Hematopoietic multipotent progenitor cell treated with erythropoietin and hydrocortisone succinate and interleukin-3 and kit ligand, for 17 days (in vitro differentiated cells): Measurements from ENCODE around the gene NFX1.
"Not testable (repeated sequence)": the region's sequence is repeated elsewhere in the genome, so short reads cannot be mapped to it uniquely, and the experiment has no call there.

Experiments
- DNase-seq: peaks from one replicate; pipeline ENCODE4 v3.0.0-alpha.2; 2015; ENCODE audit warnings: low spot score

NFX1 gene

GRCh38 chr9:33310748-33311147, 20.4 kb downstream of the NFX1 start:
- DNase-seq, result no peak

GRCh38 chr9:33311953-33312352, 21.6 kb downstream of the NFX1 start:
- no peak for DNase-seq

- DNase-seq, result no peak
Observed at GRCh38 chr9:33315371-33315770, 25.1 kb downstream of the NFX1 start.

DNA sequence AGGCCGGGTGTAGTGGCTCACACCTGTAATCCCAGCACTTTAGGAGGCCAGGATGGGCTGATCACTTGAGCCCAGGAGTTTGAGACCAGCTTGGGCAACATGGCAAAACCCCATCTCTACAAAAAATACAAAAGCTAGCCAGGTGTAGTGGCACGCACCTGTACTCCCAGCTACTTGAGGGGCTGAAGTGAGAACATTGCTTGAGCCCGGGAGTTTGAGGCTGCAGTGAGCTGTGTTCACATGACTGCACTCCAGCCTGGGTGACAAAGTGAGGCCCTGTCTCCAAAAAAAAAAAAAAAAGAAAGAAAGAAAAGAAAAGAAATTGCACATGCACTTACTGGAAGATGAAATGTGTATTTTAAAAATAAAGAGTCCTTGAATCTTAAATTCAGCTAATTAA, 26.8 kb downstream of the NFX1 start:
- DNase-seq, result not testable (repeated sequence)

GRCh38 chr9:33318225-33318624, 27.9 kb downstream of the NFX1 start:
- DNase-seq, result no peak

DNA sequence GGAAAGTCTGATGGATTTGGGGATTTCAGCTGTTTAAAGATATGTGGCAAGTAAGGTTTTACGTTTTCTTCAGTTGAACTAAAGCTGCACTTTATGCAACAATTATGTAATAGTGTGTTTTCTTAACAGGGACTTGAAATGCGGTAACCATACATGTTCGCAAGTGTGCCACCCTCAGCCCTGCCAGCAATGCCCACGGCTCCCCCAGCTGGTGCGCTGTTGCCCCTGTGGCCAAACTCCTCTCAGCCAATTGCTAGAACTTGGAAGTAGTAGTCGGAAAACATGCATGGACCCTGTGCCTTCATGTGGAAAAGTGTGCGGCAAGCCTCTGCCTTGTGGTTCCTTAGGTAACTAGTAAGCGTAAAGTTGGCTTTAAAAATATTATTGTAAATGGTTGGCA, 28.5 kb downstream of the NFX1 start:
- no peak for DNase-seq

GRCh38 chr9:33320230-33320567, 29.9 kb downstream of the NFX1 start:
- no peak for DNase-seq

DNA sequence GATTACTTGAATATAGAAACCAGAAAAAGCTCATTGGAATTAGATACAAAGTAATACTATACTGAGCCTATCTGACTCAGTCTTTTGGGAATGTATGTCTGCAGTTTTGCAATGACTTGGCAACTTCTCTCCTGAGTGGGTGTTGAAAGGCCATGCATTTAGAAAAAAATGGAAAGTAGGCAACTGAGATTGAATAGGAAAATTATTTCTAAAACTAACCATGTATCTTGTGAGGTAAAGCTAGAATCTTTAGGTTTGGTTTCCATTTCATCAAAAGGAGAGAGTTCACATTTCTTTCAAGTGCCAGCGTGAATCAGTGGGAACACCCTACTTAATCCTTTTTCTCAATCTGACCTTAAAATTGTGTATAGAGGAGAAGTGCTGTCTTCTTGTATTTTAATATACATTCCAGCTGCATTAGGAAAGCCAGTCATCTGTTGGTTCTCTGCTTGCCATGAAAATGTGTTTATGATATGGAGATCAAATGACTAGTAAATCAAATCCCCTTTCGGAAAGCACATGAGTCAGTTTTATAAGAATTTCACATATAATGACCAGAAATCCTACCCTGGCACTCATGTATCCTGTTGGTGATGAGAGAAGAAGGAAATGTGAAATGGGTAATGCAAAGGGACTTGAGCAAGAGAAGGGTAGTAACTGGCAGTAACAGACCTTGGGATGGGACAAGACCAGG, 30.4 kb downstream of the NFX1 start:
- no peak for DNase-seq

GRCh38 chr9:33329117-33329563, 38.8 kb downstream of the NFX1 start:
- no peak for DNase-seq

DNA sequence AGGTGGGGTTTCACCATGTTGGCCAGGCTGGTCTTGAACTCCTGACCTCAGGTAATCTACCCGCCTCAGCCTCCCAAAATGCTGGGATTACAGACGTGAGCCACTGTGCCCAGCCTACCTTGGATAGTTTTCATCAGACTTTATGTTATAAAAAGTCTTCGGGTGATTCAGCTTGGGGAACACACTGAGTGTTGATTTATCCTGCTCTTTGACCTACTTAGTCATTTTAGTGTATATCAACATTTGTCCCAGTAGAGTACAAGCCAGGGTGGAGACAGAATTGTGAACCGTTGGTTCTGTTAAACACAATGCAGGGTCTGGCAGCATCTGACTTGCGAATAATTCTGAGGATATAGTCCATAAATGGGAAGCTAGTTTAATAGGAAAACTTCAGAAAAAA, 39.7 kb downstream of the NFX1 start:
- DNase-seq, result no peak

GRCh38 chr9:33331377-33331891, 41.1 kb downstream of the NFX1 start:
- DNase-seq, result peak; percentile 62

GRCh38 chr9:33332011-33332410, 41.7 kb downstream of the NFX1 start:
- no peak for DNase-seq

DNA sequence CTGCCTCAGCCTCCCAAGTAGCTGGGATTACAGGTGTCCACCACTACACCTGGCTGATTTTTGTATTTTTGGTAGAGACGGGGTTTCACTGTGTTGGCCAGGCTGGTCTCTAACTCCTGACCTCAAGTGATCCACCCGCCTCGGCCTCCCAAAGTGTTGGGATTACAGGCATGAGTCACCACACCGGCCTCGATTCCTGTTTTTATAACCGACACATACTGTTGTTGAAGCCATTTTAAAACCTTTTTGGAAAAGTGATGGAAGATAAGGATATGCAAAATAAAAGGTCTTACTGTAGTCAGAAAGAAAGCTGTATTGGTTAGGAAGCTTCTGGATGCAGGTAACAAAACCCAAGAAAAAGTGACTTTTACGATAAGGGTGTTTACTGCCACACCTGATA, 42.6 kb downstream of the NFX1 start:
- not testable (repeated sequence) for DNase-seq

DNA sequence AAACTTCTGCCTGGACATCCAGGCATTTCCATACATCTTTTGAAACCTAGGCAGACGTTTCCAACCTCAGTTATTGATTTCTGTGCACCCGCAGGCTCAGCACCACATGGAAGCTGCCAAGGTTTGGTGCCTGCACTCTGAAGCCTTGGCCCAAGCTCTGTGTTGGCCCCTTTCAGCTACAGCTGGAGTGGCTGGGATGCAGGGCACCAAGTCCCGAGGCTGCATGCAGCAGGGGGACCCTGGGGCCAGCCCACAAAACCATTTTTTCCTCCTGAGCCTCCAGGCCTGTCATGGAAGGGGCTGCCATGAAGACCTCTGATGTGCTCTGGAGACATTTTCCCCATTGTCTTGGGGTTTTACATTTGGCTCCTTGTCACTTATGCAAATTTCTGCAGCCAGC, 49.9 kb downstream of the NFX1 start:
- no peak for DNase-seq

GRCh38 chr9:33341182-33341581, 50.9 kb downstream of the NFX1 start:
- no peak for DNase-seq

GRCh38 chr9:33344145-33344544, 53.8 kb downstream of the NFX1 start:
- DNase-seq, result no peak

DNA sequence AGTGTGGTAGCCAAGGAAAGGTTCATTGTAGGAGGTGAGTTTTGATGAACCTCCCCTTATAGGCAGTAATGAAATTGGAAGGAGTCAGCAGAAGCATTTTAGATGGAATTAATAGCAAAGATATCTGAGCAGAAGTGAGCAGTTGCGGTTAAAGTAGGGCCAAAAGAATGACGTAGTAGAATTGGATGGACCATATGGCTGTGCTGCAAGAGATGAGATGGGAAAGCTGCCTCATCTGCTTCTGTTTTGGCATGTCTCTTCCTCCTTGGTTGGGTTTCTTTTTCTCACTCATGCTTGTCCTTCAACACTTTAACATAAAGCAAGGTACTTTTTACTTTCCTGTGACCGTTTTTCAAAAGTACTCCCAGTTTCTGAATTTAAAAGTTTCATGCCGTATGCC, 56.2 kb downstream of the NFX1 start:
- no peak for DNase-seq

- no peak for DNase-seq
Observed at GRCh38 chr9:33348998-33349397, 58.7 kb downstream of the NFX1 start.

DNA sequence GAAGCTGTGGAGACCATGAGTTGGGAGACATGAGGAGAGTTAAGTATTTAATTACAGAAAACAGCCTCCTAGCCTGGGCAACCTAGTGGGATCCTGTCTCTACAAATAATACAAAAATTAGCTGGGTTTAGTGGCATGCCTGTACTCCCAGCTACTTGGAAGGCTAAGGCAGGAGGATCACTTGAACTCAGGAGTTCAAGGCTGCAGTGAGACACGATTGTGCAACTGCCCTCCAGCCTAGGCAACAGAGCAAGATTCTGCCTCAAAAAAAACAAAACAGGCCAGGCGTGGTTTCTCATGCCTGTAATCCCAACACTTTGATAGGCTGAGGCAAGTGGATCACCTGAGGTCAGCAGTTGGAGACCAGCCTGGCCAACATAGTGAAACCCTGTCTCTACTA, 59.4 kb downstream of the NFX1 start:
- no peak for DNase-seq

DNA sequence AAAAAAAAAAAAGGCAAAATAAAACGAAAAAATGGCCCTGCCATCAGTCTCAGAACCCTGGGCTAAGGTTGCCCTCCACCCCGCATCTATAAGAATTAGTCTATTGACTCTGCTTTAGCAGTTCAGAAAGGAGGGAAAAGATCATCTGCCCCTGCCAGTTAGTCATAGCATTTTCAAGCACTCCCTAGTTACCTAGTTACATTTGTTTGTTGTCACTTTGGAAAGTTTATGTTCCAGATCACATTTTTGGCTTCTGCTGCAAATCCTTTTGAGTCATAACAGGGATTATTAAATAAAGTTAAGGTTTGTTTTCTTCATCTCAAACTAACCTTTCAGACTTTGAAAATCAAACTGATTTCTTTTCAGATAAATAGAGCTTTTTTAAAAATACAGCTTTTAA, 60.0 kb downstream of the NFX1 start:
- no peak for DNase-seq

DNA sequence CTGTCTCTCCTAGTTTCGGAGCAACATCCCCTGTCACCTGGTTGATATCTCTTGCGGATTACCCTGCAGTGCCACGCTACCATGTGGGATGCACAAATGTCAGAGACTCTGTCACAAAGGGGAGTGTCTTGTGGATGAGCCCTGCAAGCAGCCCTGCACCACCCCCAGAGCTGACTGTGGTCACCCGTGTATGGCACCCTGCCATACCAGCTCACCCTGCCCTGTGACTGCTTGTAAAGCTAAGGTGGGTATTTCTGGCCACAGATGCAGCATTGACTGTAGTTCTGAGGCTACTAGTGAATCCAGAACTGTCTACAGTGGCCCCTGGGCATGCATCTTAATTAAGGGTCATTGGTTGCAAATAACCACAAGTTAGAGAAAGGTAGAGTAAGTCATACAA, 61.2 kb downstream of the NFX1 start:
- no peak for DNase-seq

GRCh38 chr9:33354651-33355211, 64.4 kb downstream of the NFX1 start:
- no peak for DNase-seq

GRCh38 chr9:33355933-33356332, 65.6 kb downstream of the NFX1 start:
- no peak for DNase-seq

DNA sequence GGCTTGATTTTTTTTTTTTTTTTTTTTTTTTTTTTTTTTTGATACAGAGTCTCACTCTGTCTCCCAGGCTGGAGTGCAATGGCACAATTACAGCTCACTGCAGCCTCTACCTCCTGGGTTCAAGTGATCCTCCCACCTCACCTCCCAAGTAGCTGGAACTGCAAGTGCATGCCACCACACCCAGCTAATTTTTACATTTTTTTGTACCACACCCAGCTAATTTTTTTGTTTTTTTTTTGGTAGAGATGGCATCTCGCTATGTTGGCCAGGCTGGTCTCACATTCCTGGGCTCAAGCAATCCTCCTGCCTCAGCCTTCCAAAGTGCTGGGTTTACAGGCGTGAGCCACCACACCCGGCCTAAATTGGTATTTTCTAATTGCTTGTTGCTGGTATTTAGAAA, 68.3 kb downstream of the NFX1 start:
- not testable (repeated sequence) for DNase-seq
